K562 (cell line): Measurements from ENCODE around the gene PMVK. TPM values are rescaled to one million over a fixed set of nuclear protein-coding genes. Genes with fewer than 3 reads are reported as not detected.

ENCODE experiments used
- BDP1 ChIP-seq: IDR thresholded peaks from 3 replicates; pipeline ENCODE4 v1.6.1; 2011; ENCODE audit not compliant: insufficient read length, insufficient read depth
- BMI1 ChIP-seq: fragments of 150-350 bp; IDR thresholded peaks from 2 replicates; pipeline ENCODE4 v1.6.1; 2014; ENCODE audit warnings: low read length
- CBFA2T3 ChIP-seq: fragments of 450-650 bp; IDR thresholded peaks from 2 replicates; pipeline ENCODE4 v1.6.1; 2017
- CC2D1A ChIP-seq: fragments of 450-650 bp; IDR thresholded peaks from 2 replicates; pipeline ENCODE4 v1.6.1; 2017; ENCODE audit warnings: mild to moderate bottlenecking
- CEBPG ChIP-seq, 3 experiments: fragments of 200-800 bp in 1 of 3; sonication (Bioruptor generic) in 1 of 3; sonication (generic) in 1 of 3; formaldehyde crosslinking in 1 of 3; IDR thresholded peaks in 2 of 3; conservative IDR thresholded peaks in 1 of 3; 2 replicates each; pipeline versions ENCODE4 v1.6.1 to v1.8.0; 2016 to 2022; ENCODE audit warnings: missing compliant biosample characterization in 2 of 3, missing genetic modification characterization in 2 of 3, mild to moderate bottlenecking in 1 of 3, missing genetic modification reagents in 1 of 3
- CGGBP1 ChIP-seq: fragments of 250-450 bp; sonication (Bioruptor Pico); IDR thresholded peaks from 2 replicates; pipeline ENCODE4 v1.9.0; 2021; ENCODE audit warnings: mild to moderate bottlenecking
- LCOR ChIP-seq: sonication (generic); formaldehyde crosslinking; IDR thresholded peaks from 2 replicates; pipeline ENCODE4 v1.8.0; 2022; ENCODE audit warnings: mild to moderate bottlenecking, missing genetic modification reagents
- MITF ChIP-seq: IDR thresholded peaks from 2 replicates; pipeline ENCODE4 v1.6.1; 2014; ENCODE audit warnings: antibody characterized with exemption
- MNT ChIP-seq, 2 experiments: fragments of 450-650 bp; conservative IDR thresholded peaks; 2 replicates each; pipeline ENCODE4 v1.6.1; 2017; ENCODE audit warnings: mild to moderate bottlenecking in 2 of 2, moderate library complexity in 2 of 2
- MYC ChIP-seq, 2 experiments: fragments of 250-450 bp in 1 of 2; sonication (Bioruptor Pico) in 1 of 2; IDR thresholded peaks; 2 replicates each; pipeline versions ENCODE4 v1.5.1 to v1.6.1; 2012 to 2021; ENCODE audit warnings: low read depth in 2 of 2, borderline replicate concordance in 1 of 2, improper control_type of control experiment in 1 of 2, low read length in 1 of 2, mild to moderate bottlenecking in 1 of 2, moderate library complexity in 1 of 2
- NKRF ChIP-seq: fragments of 450-650 bp; IDR thresholded peaks from 2 replicates; pipeline ENCODE4 v1.6.1; 2016; ENCODE audit warnings: borderline replicate concordance
- POLR2G ChIP-seq: fragments of 200-400 bp; formaldehyde crosslinking; IDR thresholded peaks from 2 replicates; pipeline ENCODE4 v1.6.1; 2017; ENCODE audit warnings: low read depth, mild to moderate bottlenecking, antibody characterized with exemption, low read length, moderate library complexity
- PURB ChIP-seq: sonication (generic); formaldehyde crosslinking; IDR thresholded peaks from 2 replicates; pipeline ENCODE4 v1.9.0; 2021; ENCODE audit warnings: low read depth, mild to moderate bottlenecking, missing genetic modification reagents
- RB1 ChIP-seq: fragments of 450-650 bp; IDR thresholded peaks from 2 replicates; pipeline ENCODE4 v1.6.1; 2017; ENCODE audit warnings: low read depth, mild to moderate bottlenecking
- SIN3B ChIP-seq: fragments of 450-650 bp; IDR thresholded peaks from 2 replicates; pipeline ENCODE4 v1.6.1; 2017; ENCODE audit warnings: low read depth, mild to moderate bottlenecking, moderate library complexity
- SRSF7 ChIP-seq: fragments of 200-400 bp; formaldehyde crosslinking; optimal IDR thresholded peaks from 2 replicates; pipeline ENCODE3; 2017; ENCODE audit warnings: mild to moderate bottlenecking, low read depth, low read length
- TCFL5 ChIP-seq: fragments of 250-450 bp; sonication (Bioruptor Pico); conservative IDR thresholded peaks from 2 replicates; pipeline ENCODE4 v1.6.1; 2021; ENCODE audit warnings: mild to moderate bottlenecking, moderate library complexity, matching md5 sums
- TFAP4 ChIP-seq: sonication (generic); formaldehyde crosslinking; IDR thresholded peaks from 2 replicates; pipeline ENCODE4 v1.8.0; 2022; ENCODE audit warnings: missing genetic modification reagents, mild to moderate bottlenecking, moderate library complexity, borderline replicate concordance
- XRCC3 ChIP-seq: fragments of 450-650 bp; IDR thresholded peaks from 2 replicates; pipeline ENCODE4 v1.6.1; 2017; ENCODE audit warnings: mild to moderate bottlenecking, moderate library complexity
- ZNF146 ChIP-seq: IDR thresholded peaks from one replicate; pipeline ENCODE4 v1.6.1; 2018; ENCODE audit warnings: missing compliant biosample characterization; ENCODE audit not compliant: unreplicated experiment
- ZNF584 ChIP-seq: fragments of 200-800 bp; sonication (Bioruptor generic); IDR thresholded peaks from 2 replicates; pipeline ENCODE4 v1.6.1; 2016; ENCODE audit warnings: low read depth, mild to moderate bottlenecking, missing genetic modification characterization, missing compliant biosample characterization
- ZNF589 ChIP-seq: fragments of 200-800 bp; sonication (Bioruptor generic); IDR thresholded peaks from 2 replicates; pipeline ENCODE4 v1.6.1; 2016; ENCODE audit warnings: low read depth, missing genetic modification characterization, missing compliant biosample characterization
- polyA plus RNA-seq, 8 experiments: library from polyadenylated mRNA; depleted of rRNA in 4 of 8; stranded (reverse) in 5 of 8; unstranded in 3 of 8; fragments of >200 nt; fragmentation: Nextera tagmentation in 2 of 8; fragmentation: Illumina TruSeq in 1 of 8; extraction: Ambion mirVana in 2 of 8; extraction: Trizol in 1 of 8; gene quantifications; 2 replicates each; pipeline versions ENCODE4 v1.2.1 to v1.2.3, GENCODE V29; 2011 to 2014; ENCODE audit warnings: inconsistent platforms in 1 of 8, missing spikeins in 1 of 8
- total RNA-seq, 7 experiments: library from RNA; depleted of rRNA in 6 of 7; stranded (reverse); fragments of >200 nt in 6 of 7; fragmentation: Illumina TruSeq in 2 of 7; extraction: Trizol in 2 of 7; gene quantifications; 2 replicates each; pipeline versions ENCODE4 v1.2.1 to v1.2.3, GENCODE V29; 2011 to 2021; ENCODE audit warnings: low replicate concordance in 1 of 7

The PMVK gene
- total and polyA plus RNA-seq, 9 of the 15 experiments (the other 6 are each of a cell fraction or from before 2014, with no cell fraction given), result 1.1 to 15.3 (median 6.3) TPM

GRCh38 chr1:154975409-154976059, 39.0 kb upstream of the PMVK start (continued):
- TF ChIP-seq TFAP4 (CRISPR knock-in tag), result no peak
- no peak for TF ChIP-seq MITF
- TF ChIP-seq POLR2G, result peak; percentile 62; the same call in 1 of the 2 replicates
- no peak for TF ChIP-seq LCOR (CRISPR knock-in tag)
- TF ChIP-seq XRCC3, result no peak
- no peak for TF ChIP-seq RB1
- no peak for TF ChIP-seq ZNF146 (CRISPR knock-in tag)
- TF ChIP-seq BMI1, result no peak
- TF ChIP-seq PURB, result no peak
- no peak for TF ChIP-seq SIN3B
- no peak for TF ChIP-seq CBFA2T3
- no peak for TF ChIP-seq CGGBP1 (CRISPR knock-in tag)
- peak; percentile 21; the same call in 1 of the 2 replicates for TF ChIP-seq NKRF
- no peak for TF ChIP-seq BDP1
- peak; percentile 22; the same call in 1 of the 2 replicates for TF ChIP-seq MYC (IDR thresholded peaks at IDR 0.05; ENCODE audit: low read depth, low read length)
- TF ChIP-seq MYC (CRISPR knock-in tag; IDR thresholded peaks at IDR 0.05; ENCODE audit: borderline replicate concordance, low read depth), result no peak
- TF ChIP-seq CC2D1A, result no peak
- TF ChIP-seq ZNF589 (CRISPR knock-in tag), result no peak
- TF ChIP-seq MNT (conservative IDR thresholded peaks at IDR 0.05), result 0 out of 4 replicates have a peak, but pooled peaks of 1 of the 2 experiments have one; percentile 14
- TF ChIP-seq TCFL5 (CRISPR knock-in tag), result no peak
- TF ChIP-seq CEBPG (CRISPR knock-in tag; IDR thresholded peaks at IDR 0.05), result no peak; the same call in 1 of the 2 replicates
- peak in 1 of 2 experiments; percentile 82; a peak in 2 of 4 replicates for TF ChIP-seq CEBPG (tag; conservative IDR thresholded peaks at IDR 0.05 in 1 of 2, IDR thresholded peaks at IDR 0.05 in 1 of 2)
- TF ChIP-seq ZNF584, result no peak
- TF ChIP-seq SRSF7, result no peak
